GM18511 (cell line): ENCODE results near the gene TACC2.
"Not testable (repeated sequence)": the region's sequence is repeated elsewhere in the genome, so short reads cannot be mapped to it uniquely, and the experiment has no call there.

ENCODE experiments used
- ATAC-seq: cut with Tn5 transposase; IDR thresholded peaks from one replicate; pipeline ENCODE4 v1.9.1; 2021; ENCODE audit warnings: mild to moderate bottlenecking, moderate library complexity; ENCODE audit not compliant: unreplicated experiment

The TACC2 gene

DNA sequence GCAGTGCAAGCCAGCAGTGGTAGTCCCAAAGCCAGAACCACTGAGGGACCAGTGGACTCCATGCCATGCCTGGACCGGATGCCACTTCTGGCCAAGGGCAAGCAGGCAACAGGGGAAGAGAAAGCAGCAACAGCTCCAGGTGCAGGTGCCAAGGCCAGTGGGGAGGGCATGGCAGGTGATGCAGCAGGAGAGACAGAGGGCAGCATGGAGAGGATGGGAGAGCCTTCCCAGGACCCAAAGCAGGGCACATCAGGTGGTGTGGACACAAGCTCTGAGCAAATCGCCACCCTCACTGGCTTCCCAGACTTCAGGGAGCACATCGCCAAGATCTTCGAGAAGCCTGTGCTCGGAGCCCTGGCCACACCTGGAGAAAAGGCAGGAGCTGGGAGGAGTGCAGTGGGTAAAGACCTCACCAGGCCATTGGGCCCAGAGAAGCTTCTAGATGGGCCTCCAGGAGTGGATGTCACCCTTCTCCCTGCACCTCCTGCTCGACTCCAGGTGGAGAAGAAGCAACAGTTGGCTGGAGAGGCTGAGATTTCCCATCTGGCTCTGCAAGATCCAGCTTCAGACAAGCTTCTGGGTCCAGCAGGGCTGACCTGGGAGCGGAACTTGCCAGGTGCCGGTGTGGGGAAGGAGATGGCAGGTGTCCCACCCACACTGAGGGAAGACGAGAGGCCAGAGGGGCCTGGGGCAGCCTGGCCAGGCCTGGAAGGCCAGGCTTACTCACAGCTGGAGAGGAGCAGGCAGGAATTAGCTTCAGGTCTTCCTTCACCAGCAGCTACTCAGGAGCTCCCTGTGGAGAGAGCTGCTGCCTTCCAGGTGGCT lies 97.7 kb downstream of the TACC2 start:
- no peak for ATAC-seq

DNA sequence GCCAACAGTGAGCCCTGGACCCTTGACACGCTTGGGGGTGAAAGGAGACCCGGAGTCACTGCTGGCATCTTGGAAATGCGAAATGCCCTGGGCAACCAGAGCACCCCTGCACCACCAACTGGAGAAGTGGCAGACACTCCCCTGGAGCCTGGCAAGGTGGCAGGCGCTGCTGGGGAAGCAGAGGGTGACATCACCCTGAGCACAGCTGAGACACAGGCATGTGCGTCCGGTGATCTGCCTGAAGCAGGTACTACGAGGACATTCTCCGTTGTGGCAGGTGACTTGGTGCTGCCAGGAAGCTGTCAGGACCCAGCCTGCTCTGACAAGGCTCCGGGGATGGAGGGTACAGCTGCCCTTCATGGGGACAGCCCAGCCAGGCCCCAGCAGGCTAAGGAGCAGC lies 98.5 kb downstream of the TACC2 start:
- ATAC-seq: no peak

- no peak for ATAC-seq
Measured at GRCh38 chr10:122089311-122090017, 100.5 kb downstream of the TACC2 start.

DNA sequence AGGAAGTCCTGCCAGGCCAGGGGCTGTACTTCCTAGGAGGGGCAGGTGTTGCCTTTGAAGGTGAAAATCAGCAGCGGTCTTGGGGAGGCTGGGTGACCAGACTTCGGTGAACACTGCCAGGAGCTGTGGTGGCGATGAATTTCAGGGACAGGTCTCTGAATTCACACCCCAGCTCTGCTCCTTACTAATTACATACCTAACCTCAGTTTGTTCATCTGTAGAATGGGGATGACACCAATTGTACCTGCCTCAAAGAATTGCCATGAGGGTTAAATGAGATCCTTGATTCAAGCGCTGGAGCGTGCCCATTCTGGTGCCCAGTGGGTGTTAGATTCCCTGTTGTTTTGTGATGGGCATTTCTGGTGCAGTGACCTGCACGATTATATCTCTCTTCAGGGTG lies 102.8 kb downstream of the TACC2 start:
- ATAC-seq: no peak

GRCh38 chr10:122093076-122093475 lies 104.1 kb downstream of the TACC2 start:
- ATAC-seq: no peak

- not testable (repeated sequence) for ATAC-seq
Measured at GRCh38 chr10:122096181-122096580, 107.2 kb downstream of the TACC2 start.

- ATAC-seq: no peak
Measured at GRCh38 chr10:122096705-122097104, 107.7 kb downstream of the TACC2 start.

- no peak for ATAC-seq
Measured at GRCh38 chr10:122097935-122098334, 109.0 kb downstream of the TACC2 start.

DNA sequence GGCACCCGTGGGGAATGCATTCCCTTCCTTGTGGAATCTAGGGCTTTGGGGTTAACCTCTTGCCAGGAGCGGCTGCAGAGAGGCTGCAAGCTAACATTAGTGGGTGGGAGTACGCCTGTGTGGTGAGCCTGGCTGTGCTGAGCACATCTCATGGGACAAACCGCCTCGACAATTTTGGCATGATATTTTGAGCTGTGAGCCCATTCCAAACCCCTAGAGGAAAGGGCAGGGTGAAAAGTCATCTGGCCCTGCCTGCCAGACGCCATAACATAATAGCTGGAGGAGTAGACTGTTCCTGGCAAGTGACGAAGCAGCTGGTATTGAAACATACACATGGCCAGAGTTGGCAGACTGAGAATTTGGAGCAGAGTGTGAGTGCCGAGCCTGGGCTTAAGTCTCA lies 110.0 kb downstream of the TACC2 start:
- ATAC-seq: no peak

GRCh38 chr10:122099562-122099961 lies 110.6 kb downstream of the TACC2 start:
- ATAC-seq: no peak

DNA sequence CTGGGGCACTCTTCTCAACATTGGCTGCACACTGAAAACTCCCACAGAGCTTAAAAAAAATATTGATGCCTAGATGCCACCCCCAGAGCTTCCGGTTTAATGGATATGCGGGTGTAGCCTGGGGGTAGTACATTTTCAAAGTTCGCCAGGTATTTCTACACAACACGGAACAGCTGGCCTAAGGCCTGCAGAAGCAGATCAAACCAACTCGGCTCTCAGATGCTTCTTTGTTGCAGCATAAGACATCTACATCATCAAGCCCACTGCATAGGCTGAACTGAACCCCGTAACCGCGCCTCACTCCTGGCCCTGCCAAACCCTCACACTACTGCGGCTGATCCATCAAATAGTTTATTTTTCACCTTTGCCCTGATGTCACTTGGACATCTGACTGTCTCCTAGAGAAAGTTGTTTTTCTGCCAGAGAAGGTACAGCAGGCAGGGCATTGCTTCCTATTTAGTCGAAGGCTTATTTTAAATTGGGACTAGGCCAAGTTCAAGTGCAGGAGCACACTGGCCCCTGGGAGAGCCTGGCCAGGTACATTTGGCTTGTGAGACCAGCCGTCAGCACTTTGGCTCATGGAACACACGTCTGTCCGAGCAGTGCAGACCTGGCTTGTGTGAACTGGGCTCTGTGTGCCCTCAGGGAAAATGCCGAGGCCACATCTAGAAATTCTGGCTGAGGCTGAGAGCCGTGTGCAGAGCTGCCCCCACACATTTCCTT lies 113.3 kb downstream of the TACC2 start:
- ATAC-seq: no peak

DNA sequence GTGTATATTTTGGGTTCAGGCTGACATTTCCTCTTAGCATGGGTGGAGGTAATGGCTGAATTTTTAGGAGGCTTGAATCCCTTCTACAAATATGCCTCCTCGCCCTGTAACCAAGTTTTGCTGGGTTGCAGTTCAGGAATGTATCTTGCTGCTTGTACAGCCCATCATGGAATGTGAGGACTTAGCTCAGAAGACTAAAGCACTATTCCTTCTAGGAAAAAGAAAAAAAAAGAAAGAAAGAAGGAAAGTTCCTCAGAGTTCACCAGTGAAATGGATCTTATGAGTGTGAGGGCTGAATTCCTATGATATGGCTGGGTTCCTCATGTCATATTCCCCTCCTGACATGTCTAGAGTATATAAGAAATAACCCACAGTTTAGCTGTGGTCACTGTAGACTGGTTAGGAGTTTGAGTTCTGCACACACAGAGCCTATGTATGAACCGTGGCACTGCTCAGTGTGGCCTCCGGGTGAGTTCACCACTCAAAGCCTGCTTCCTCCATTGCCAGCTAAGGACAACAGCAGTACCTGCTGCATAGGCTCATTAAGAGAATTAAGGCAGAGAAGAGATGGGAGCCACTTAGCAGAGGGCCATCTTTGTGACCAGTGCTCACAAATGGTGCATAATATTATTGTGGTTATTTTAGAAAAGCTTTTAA lies 114.0 kb downstream of the TACC2 start:
- no peak for ATAC-seq

DNA sequence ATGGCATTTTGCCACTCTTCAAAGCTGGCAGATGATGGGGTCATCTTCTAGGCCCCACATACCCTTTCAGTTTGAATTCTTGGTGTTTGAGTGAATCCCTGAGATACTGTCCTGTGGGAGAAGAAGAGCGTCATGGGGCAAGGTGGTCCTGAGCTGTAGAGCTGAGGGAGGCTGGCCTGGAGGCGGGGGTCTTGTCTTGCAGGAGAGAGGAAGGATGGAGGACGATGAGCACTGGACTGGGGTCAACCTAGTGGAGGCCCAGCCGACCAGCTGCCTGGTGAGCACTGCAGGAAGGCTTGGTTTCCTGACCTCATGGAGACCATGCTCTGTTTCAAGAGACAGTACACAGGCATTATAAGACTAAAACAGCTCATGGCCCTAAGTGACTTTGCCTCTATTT lies 114.6 kb downstream of the TACC2 start:
- no peak for ATAC-seq

DNA sequence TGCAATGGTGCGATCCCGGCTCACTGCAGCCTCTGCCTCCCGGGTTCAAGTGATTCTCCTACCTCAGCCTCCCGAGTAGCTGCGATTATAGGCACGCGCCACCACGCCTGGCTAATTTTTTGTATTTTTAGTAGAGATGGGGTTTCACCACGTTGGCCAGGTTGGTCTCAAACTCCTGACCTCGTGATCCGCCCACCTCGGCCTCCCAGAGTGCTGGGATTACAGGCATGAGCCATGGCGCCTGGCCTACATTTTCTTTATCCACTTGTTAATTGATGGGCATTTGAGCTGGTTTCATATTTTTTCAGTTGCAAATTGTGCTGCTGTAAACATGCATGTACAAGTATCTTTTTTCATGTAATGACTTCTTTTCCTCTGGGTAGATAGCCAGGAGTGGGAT lies 119.8 kb downstream of the TACC2 start:
- ATAC-seq: not testable (repeated sequence)

DNA sequence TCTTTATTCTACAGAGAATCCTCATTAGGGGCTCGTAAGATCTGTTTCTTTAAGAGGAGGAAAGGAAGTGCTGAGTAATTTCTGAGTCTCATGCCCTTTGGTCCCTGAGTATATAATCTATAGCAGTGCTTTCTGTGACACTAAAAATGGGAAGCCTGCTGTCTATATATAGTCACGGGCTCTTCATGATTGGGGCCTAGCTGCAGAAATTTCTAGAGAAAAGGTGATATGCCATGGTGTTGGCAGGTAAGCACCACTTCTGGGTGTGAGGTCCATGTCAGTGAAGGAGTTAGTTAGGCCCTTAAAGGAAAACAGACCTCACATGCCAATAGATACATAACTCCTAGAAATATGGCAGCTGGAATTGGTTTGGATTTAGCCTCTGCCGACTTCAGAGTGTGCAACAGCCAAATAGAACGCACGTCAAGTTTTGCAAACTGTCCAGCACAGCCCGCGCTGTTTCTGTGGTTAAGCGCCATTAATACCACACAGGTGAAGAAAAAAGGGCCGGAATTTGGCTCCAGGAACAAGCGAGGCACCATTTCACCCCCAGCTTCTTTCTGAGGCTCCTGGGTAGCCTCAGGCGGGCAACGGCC lies 123.2 kb downstream of the TACC2 start:
- ATAC-seq: no peak

- no peak for ATAC-seq
Measured at GRCh38 chr10:122112625-122113160, 123.7 kb downstream of the TACC2 start.

- peak; percentile 51 for ATAC-seq
Measured at GRCh38 chr10:122113161-122113944, 124.4 kb downstream of the TACC2 start.

- ATAC-seq: no peak
Measured at GRCh38 chr10:122113945-122114747, 125.2 kb downstream of the TACC2 start.

DNA sequence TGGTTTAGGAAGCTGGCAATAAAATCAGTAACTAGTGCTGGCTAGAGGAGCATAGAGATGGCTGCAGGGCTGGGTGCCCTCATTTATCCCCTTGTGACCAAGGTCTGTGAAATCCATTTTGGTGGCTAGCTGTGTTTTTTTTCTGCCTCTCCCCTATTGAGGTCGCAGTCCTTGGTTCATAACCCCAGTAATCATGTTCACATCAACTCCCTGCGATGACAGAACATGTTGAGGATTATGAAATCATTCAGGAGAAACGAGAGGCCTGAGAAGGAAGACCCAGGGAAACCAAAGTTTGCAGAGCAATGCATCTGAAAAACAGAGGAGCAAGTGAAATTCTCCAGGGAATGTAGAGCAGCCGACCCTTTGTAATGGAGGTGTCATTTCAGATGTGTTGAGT lies 126.9 kb downstream of the TACC2 start:
- ATAC-seq: no peak
